Measurements from ENCODE around the gene DNM3.
A peak's percentile ranks its signal among the peaks of the same experiment; 100 is the strongest.
"Not testable (repeated sequence)": the region's sequence is repeated elsewhere in the genome, so short reads cannot be mapped to it uniquely, and the experiment has no call there.

DNM3 gene

DNA sequence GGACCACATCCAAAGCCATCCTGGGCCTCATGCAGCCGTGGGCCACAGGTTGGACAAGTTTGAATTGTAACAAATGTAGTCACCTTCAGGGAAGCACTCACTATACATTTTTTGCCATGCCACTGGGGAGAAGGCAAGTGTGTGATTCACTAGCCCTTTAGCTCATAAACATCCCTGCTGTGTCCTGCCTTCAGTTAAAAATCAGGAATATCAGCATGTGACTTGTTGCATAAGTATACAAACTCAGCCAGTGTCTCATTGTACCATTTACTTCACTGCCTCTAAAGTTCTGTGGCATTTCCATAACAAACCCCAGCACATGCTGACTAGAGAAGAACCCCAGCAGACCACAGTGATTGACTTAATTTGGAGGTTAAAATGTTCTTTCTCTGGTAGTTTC lies 437.2 kb downstream of the DNM3 start:
- no peak for DNase-seq (ENCODE audit: low spot score)

DNA sequence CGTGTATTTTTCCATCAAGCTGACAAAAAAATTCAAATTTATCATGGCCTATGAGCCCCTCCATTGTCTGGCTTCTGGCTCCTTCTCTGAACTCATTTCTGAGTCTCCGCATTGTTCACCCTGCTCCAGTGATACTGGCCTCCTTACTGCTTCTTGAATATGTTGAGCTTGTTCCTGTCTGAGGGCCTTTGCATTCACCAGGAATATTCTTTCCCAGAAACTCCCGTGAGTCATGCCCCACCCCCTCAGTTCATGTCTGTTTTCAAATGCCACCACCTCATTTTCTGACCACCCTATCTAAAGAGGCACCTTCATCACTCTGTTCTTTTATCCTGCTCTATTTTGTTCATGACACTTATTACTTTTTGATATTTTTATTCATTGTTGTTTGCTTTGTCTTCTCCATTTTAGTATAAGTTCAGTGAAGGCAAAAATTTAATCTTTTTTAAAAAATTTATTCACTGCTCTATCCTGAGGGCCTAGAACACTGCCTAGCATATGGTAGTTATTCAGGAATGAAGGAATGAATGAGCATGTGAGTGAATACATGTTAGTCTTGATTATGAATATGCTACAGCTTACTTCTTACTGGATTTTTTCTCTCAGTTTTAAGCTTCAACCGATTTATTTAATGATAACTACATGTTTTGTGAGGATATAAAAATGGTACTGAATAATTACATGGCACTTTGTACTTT lies 438.8 kb downstream of the DNM3 start:
- no peak for DNase-seq (ENCODE audit: low spot score)

GRCh38 chr1:172283766-172284165 lies 442.5 kb downstream of the DNM3 start:
- DNase-seq (ENCODE audit: low spot score) = no peak

DNA sequence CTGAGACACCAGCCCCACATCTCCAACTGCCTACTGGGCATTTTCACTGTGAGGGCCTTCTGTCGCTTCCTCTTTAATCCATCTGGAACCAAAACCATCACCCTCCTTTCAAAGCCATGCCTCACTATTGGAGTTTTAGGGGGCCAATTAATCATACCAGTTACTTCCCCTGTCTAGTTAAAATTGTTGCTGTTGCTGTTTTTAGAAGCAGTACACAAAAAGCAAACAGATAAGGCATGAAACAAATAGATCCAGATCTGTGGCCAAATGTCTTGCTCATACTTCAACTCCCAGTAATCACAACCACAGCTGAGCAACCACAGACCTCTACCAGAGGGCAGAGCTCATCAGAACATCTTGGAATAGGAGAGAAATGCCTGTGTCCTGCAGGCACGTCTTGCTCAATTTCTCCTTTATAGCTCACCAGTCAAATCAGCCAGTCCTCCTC lies 445.4 kb downstream of the DNM3 start:
- DNase-seq (ENCODE audit: low spot score) = no peak

DNA sequence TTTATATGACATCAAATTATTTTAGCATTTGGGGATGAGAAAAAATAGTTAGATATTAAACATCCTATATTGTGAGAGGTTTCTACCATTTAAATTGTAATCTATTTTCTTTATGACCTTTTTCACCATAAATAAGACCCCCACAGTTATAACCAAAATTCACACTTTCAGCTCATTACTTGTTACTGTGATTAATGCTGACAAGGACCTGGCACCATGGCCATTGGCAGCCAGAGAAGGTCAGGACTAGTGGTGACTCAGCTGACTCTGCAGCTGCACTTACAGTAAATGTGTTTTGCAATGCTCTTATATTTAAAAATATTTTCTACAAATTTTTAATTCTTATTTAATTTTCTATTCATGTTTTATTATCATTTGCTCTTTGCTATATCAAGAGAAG lies 445.9 kb downstream of the DNM3 start:
- DNase-seq (ENCODE audit: low spot score) = no peak

- no peak for DNase-seq (ENCODE audit: low spot score)
Observed at GRCh38 chr1:172288581-172288980, 447.3 kb downstream of the DNM3 start.

DNA sequence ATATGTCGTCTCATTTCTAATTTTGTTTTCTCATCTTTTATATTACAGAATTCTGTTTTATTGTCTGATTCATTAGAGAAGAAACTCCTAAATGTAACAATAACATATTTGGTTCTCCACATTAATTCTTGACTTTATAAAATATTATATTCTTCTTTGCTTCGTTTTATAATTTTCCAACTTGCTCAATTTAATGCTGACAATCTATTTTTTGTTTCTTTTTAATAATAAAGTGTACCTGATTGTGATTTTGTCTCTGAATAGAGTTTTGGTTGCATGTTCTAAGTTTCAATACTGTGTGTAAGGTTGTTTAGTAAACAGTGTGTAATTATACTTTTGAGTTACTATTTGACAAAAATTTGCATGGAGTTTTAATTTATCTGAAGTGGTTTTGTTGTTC lies 448.1 kb downstream of the DNM3 start:
- no peak for DNase-seq (ENCODE audit: low spot score)

GRCh38 chr1:172292840-172293239 lies 451.5 kb downstream of the DNM3 start:
- DNase-seq (ENCODE audit: low spot score) = no peak

- DNase-seq (ENCODE audit: low spot score) = no peak
Observed at GRCh38 chr1:172293429-172293828, 452.1 kb downstream of the DNM3 start.

GRCh38 chr1:172298141-172298540 lies 456.8 kb downstream of the DNM3 start:
- DNase-seq (ENCODE audit: low spot score) = no peak

- DNase-seq (ENCODE audit: low spot score) = no peak
Observed at GRCh38 chr1:172298911-172299310, 457.6 kb downstream of the DNM3 start.

DNA sequence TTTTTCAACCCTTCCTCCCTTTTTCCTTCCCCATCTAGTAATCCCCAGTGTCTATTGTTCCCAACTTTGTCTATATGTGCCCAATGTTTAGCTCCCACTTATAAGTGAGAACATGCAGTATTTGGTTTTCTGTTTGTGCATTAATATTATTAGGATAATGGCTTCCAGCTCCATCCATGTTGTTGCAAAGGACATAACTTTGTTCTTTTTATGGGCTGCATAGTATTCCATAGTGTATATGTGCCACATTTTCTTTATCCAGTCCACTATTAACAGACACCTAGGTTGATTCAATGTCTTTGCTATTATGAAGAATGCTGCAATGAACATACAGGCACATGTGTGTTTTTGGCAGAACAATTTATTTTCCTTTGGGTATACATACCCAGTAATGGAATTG lies 458.2 kb downstream of the DNM3 start:
- no peak for DNase-seq (ENCODE audit: low spot score)

DNA sequence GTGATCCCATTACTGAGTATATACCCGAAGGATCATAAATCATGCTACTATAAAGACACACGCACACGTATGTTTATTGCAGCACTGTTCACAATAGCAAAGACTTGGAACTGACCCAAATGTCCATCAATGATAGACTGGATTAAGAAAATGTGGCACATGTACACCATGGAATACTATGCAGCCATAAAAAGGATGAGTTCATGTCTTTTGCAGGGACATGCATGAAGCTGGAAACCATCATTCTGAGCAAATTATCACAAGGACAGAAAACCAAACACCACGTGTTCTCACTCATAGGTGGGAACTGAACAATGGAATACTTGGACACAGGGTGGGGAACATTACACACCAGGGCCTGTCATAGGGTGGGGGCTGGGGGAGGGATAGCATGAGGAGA lies 466.2 kb downstream of the DNM3 start:
- not testable (repeated sequence) for DNase-seq (ENCODE audit: low spot score)

DNA sequence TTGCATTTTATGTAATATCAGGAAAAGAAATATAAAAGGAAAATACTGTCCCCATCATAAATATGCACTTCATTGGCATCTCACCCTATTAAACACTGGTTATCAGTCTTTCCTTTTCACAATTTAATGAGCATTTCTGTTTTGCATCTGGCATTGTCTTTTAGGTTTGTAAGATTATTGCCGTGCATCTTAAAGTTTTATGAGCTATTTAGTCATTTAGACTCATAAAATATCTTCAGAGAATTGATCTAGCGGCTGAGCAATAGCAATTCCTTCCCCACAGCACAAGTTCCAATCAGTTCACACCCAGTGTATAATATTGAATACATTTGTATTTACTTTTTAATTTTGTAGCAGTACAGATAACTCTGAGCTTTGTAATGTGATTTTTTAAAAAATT lies 466.8 kb downstream of the DNM3 start:
- no peak for DNase-seq (ENCODE audit: low spot score)

DNA sequence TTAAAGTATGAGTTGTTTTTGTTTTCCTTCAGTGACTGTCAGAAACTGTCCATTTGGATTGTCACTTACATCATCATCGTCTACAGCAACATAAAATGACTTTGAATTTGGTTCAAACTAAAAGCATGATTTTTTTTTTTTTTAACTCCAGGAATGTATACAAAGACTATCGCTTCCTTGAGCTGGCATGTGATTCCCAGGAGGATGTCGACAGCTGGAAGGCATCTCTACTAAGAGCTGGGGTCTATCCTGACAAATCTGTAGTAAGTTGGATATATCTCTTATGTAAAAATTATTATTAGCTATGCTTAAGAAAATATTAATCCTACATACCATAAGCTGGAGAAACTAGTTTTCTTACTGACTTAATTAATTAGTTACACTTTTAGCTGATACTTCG lies 467.3 kb downstream of the DNM3 start:
- DNase-seq (ENCODE audit: low spot score) = no peak

DNA sequence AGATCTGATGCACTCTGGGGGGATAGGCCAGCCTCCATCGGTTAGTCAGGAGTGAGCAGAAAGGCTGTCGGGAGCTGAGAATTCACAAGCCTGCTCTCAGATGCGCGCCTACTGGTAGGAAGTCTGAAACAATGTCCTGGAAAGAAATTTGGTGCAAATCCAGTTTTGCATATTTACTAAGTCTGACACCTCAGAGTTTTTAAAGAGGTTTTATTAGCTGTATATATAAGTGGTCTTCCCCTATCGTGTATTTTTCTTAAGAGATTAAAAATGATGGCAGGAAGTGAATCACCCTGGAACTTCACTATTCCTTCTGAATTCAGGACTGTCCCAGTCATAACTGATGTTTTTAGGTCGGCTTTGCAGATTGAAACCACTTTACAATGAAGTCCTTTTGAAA lies 479.4 kb downstream of the DNM3 start:
- DNase-seq (ENCODE audit: low spot score) = no peak

- no peak for DNase-seq (ENCODE audit: low spot score)
Observed at GRCh38 chr1:172321451-172321850, 480.2 kb downstream of the DNM3 start.

DNA sequence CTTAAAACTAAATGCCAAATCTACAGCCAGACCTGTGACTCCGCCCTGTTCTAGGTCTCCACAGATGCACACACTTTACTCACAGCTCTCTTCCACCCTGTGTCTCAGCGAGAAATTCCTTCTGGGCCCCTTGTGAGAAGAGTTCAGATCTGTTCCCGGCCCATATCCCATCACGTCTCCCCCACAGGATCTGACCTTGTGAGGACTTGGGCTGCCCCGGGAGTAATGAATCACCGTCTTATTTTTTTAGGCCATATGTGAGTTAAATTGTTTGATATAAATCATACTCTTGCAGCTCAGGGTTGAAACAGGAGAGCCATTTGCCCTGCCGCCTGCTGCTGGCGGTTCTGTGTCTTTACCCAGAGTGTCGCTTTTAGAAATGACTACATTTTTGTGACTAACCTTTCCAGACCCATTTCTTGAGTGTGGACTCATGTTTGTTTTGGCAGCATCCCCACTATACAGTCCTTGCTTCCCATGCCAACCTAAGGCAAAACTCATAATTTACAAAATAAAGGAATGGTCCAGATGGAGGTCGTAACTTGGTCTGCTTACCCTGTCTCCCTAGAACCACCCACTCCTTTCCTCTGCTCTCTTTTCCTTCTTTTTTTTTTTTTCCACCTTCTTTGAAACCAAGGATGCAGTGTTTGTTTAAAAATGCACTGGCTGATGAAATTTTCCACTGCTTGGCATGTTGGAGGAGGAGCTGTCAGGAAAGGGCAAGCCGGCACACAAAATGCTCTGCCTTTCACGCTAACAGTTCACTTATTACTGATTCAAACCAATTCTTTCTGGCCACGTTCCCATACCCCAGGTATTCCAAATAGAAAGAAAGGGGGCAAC lies 481.1 kb downstream of the DNM3 start:
- no peak for DNase-seq (ENCODE audit: low spot score)

GRCh38 chr1:172323686-172324085 lies 482.4 kb downstream of the DNM3 start:
- DNase-seq (ENCODE audit: low spot score) = no peak

GRCh38 chr1:172324086-172324485 lies 482.8 kb downstream of the DNM3 start:
- no peak for DNase-seq (ENCODE audit: low spot score)

- DNase-seq (ENCODE audit: low spot score) = no peak
Observed at GRCh38 chr1:172324761-172325160, 483.5 kb downstream of the DNM3 start.

- DNase-seq (ENCODE audit: low spot score) = peak; percentile 48
Observed at GRCh38 chr1:172325531-172325930, 484.2 kb downstream of the DNM3 start.

DNA sequence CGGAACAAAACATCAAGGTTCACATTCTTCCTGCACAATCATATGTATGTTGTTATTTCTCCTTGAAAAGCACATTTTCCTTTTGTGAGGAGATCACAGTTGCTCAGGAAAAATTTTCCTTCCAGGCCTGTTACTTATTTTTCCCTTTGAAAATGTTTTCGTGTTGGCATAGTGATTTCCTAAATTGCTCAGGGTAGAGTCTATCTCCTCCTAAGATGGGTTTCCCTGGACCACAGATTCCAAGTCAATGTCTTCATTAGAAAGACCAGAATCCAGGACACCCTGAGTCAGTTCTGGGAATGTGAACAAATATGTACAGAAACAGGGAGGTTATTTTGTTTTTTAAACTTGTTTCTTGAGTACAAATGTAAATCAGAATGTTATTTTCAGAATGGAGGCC lies 484.8 kb downstream of the DNM3 start:
- DNase-seq (ENCODE audit: low spot score) = no peak

- DNase-seq (ENCODE audit: low spot score) = no peak
Observed at GRCh38 chr1:172328266-172328665, 487.0 kb downstream of the DNM3 start.
